Measurements from ENCODE around the gene TYMP.

TYMP gene

GRCh38 chr22:50531962-50532674 lies 2.3 kb upstream of the TYMP start:
- H3K27me3 Mint-ChIP-seq (ENCODE audit: low read depth, poor library complexity) = peaks cover 55% of the 10 kb centered on the region
- TF ChIP-seq CTCF (IDR thresholded peaks at IDR 0.05) = no peak
- peaks cover 33% of the 10 kb centered on the region for H3K4me1 Mint-ChIP-seq
- no peak overlapping the region for H3K27ac Mint-ChIP-seq
- H3K4me3 Mint-ChIP-seq = peak overlapping the region; percentile 65
- peaks cover 8% of the 10 kb centered on the region for H3K36me3 Mint-ChIP-seq (ENCODE audit: low read depth)
- H3K9me3 Mint-ChIP-seq = no peaks in the 10 kb centered on the region
- peak; percentile 74 for DNase-seq

GRCh38 chr22:50531546-50531961 lies 1.7 kb upstream of the TYMP start:
- Mint-ChIP-seq H3K4me3 (peak overlapping the region; percentile 70), H3K27me3 (ENCODE audit: low read depth, poor library complexity) (peaks cover 52% of the 10 kb centered on the region), H3K36me3 (ENCODE audit: low read depth) (peaks cover 8% of the 10 kb centered on the region), H3K4me1 (peaks cover 39% of the 10 kb centered on the region), H3K9me3 (no peaks in the 10 kb centered on the region), H3K27ac (no peak overlapping the region)
- DNase-seq = peak; percentile 43
- TF ChIP-seq CTCF (IDR thresholded peaks at IDR 0.05) = no peak

- H3K4me3 Mint-ChIP-seq = peak overlapping the region; percentile 70
- peaks cover 52% of the 10 kb centered on the region for H3K27me3 Mint-ChIP-seq (ENCODE audit: low read depth, poor library complexity)
- peaks cover 8% of the 10 kb centered on the region for H3K36me3 Mint-ChIP-seq (ENCODE audit: low read depth)
- no peak overlapping the region for H3K27ac Mint-ChIP-seq
- H3K9me3 Mint-ChIP-seq = no peaks in the 10 kb centered on the region
- DNase-seq = peak; percentile 70
- TF ChIP-seq CTCF (IDR thresholded peaks at IDR 0.05) = no peak
- peaks cover 39% of the 10 kb centered on the region for H3K4me1 Mint-ChIP-seq
Observed at GRCh38 chr22:50530877-50531545, 1.2 kb upstream of the TYMP start.

- DNase-seq = no peak
- H3K27ac Mint-ChIP-seq = no peak overlapping the region
- H3K4me1 Mint-ChIP-seq = peaks cover 39% of the 10 kb centered on the region
- peaks cover 8% of the 10 kb centered on the region for H3K36me3 Mint-ChIP-seq (ENCODE audit: low read depth)
- peak overlapping the region; percentile 61 for H3K4me3 Mint-ChIP-seq
- H3K9me3 Mint-ChIP-seq = no peaks in the 10 kb centered on the region
- no peak for TF ChIP-seq CTCF (IDR thresholded peaks at IDR 0.05)
- peaks cover 52% of the 10 kb centered on the region for H3K27me3 Mint-ChIP-seq (ENCODE audit: low read depth, poor library complexity)
Observed at GRCh38 chr22:50530580-50530876, 716 bp upstream of the TYMP start.

GRCh38 chr22:50529416-50529896 lies 356 bp downstream of the TYMP start:
- H3K27me3 Mint-ChIP-seq (ENCODE audit: low read depth, poor library complexity) = peaks cover 52% of the 10 kb centered on the region
- no peaks in the 10 kb centered on the region for H3K9me3 Mint-ChIP-seq
- peaks cover 40% of the 10 kb centered on the region for H3K4me1 Mint-ChIP-seq
- no peak for DNase-seq
- H3K36me3 Mint-ChIP-seq (ENCODE audit: low read depth) = peaks cover 10% of the 10 kb centered on the region
- no peak overlapping the region for H3K4me3 Mint-ChIP-seq
- H3K27ac Mint-ChIP-seq = no peak overlapping the region
- TF ChIP-seq CTCF (IDR thresholded peaks at IDR 0.05) = no peak
